Testis (tissue), 2 donors: ENCODE results near the gene NAA80.

ENCODE experiments used
- CTCF ChIP-seq, 3 experiments: fragments of 450-650 bp in 2 of 3; fragments of 200-600 bp in 1 of 3; sonication (generic) in 1 of 3; IDR thresholded peaks; one replicate each; pipeline ENCODE4 v1.5.1; 2016 to 2019; ENCODE audit warnings: antibody characterized with exemption in 3 of 3, mild to moderate bottlenecking in 2 of 3, moderate library complexity in 1 of 3
- POLR2A ChIP-seq: fragments of 450-650 bp; IDR thresholded peaks from one replicate; pipeline ENCODE4 v1.6.1; 2017; ENCODE audit warnings: antibody characterized with exemption, mild to moderate bottlenecking, moderate library complexity

- TF ChIP-seq CTCF (IDR thresholded peaks at IDR 0.05), result no peak
- TF ChIP-seq POLR2A, result no peak
Measured at GRCh38 chr3:50266836-50267235, 32.4 kb downstream of the NAA80 start.
